BJ (cell line): ENCODE data around the gene NKX2-8. TPM values are rescaled to one million over a fixed set of nuclear protein-coding genes. Genes with fewer than 3 reads are reported as not detected.
A peak's percentile ranks its signal among the peaks of the same experiment; 100 is the strongest.

ENCODE experiments used
- CTCF ChIA-PET: fragments of 350-600 bp; formaldehyde crosslinking; extraction: SDS; loops from one replicate; lab custom pipeline; 2021; ENCODE audit warnings: antibody characterized with exemption, inconsistent platforms; lab: Yijun Ruan, JAX
- POLR2A ChIA-PET: fragments of 300-600 bp; sonication (Branson Sonifier 250); formaldehyde crosslinking; extraction: SDS; loops from one replicate; lab custom pipeline; 2021; ENCODE audit warnings: antibody characterized with exemption; lab: Charles Lee
- DNase-seq: peaks from one replicate; pipeline ENCODE4 v3.0.0-alpha.2; 2011; ENCODE audit warnings: low read depth
- H3K27me3 ChIP-seq: 2 replicates; pipeline ENCODE4 v1.6.0; 2011; ENCODE audit warnings: low read length; ENCODE audit not compliant: control insufficient read depth, insufficient read depth
- H3K36me3 ChIP-seq: 2 replicates; pipeline ENCODE4 v1.5.1; 2011; ENCODE audit warnings: low read length; ENCODE audit not compliant: control insufficient read depth, insufficient read depth
- H3K4me3 ChIP-seq: 2 replicates; pipeline ENCODE4 v1.5.1; 2011; ENCODE audit warnings: low read depth, mild to moderate bottlenecking, control low read depth, low read length
- CTCF ChIP-seq: IDR thresholded peaks from 2 replicates; pipeline ENCODE4 v1.5.1; 2011; ENCODE audit warnings: low read depth, mild to moderate bottlenecking, control low read depth, inconsistent platforms, low read length, moderate library complexity; ENCODE audit not compliant: insufficient read depth
- polyA minus RNA-seq: library from RNA; depleted of rRNA, polyadenylated mRNA; stranded (reverse); fragments of >200 nt; gene quantifications from 2 replicates; pipeline ENCODE4 v1.2.3, GENCODE V29; 2011; rRNA and poly(A)+ RNA removed
- polyA plus RNA-seq: library from polyadenylated mRNA; depleted of rRNA; stranded (reverse); fragments of >200 nt; gene quantifications from 2 replicates; pipeline ENCODE4 v1.2.3, GENCODE V29; 2011; rRNA removed

Gene NKX2-8
- polyA plus RNA-seq: not detected in 2 replicates
- not detected in 2 replicates for polyA minus RNA-seq

GRCh38 chr14:36582011-36582873, at the start of gene NKX2-8:
TSS of gene NKX2-8 (minus strand) at chr14:36582614. CDS start at chr14:36582389, 225 bp downstream.
- Histone ChIP-seq H3K27me3 (peaks cover 41% of the 10 kb centered on the region), H3K4me3 (peak within 1 kb of the TSS; percentile 43), H3K36me3 (no peaks in the 10 kb centered on the region)
- ChIA-PET POLR2A (no interaction called here), CTCF (no interaction called here)
- no peak for TF ChIP-seq CTCF
- DNase-seq: no peak

- H3K4me3 ChIP-seq: no peak overlapping the region
- H3K36me3 ChIP-seq: no peaks in the 10 kb centered on the region
- no peaks in the 10 kb centered on the region for H3K27me3 ChIP-seq
- no peak for DNase-seq
- ChIA-PET CTCF (no interaction called here), POLR2A (no interaction called here)
- TF ChIP-seq CTCF: no peak
Observed at GRCh38 chr14:36627981-36628380, 45.6 kb upstream of the NKX2-8 start.

GRCh38 chr14:36626151-36626550, 43.7 kb upstream of the NKX2-8 start:
- Histone ChIP-seq H3K4me3 (no peak overlapping the region), H3K36me3 (no peaks in the 10 kb centered on the region), H3K27me3 (no peaks in the 10 kb centered on the region)
- TF ChIP-seq CTCF: no peak
- CTCF ChIA-PET: interaction anchor here (0.7 to 1.1 kb wide), 3 partner anchors 15 to 70 kb away, joined by 3 read pairs; no protein-coding TSS in a partner anchor
- POLR2A ChIA-PET: interaction anchor here (0.6 kb wide), 1 partner anchor 306 kb away, joined by 3 read pairs; no protein-coding TSS in a partner anchor
- no peak for DNase-seq

GRCh38 chr14:36625436-36625835, 43.0 kb upstream of the NKX2-8 start:
- no peak for TF ChIP-seq CTCF
- H3K4me3 ChIP-seq: no peak overlapping the region
- DNase-seq: no peak
- CTCF ChIA-PET: interaction anchor here (1.1 kb wide), 1 partner anchor 70 kb away, joined by 3 read pairs; no protein-coding TSS in a partner anchor
- H3K36me3 ChIP-seq: no peaks in the 10 kb centered on the region
- no peaks in the 10 kb centered on the region for H3K27me3 ChIP-seq
- POLR2A ChIA-PET: interaction anchor here (0.6 kb wide), 1 partner anchor 306 kb away, joined by 3 read pairs; no protein-coding TSS in a partner anchor

- Histone ChIP-seq H3K36me3 (no peaks in the 10 kb centered on the region), H3K27me3 (no peaks in the 10 kb centered on the region), H3K4me3 (no peak overlapping the region)
- POLR2A ChIA-PET: interaction anchor here (0.6 kb wide), 1 partner anchor 8 kb away, joined by 9 read pairs; no protein-coding TSS in a partner anchor
- CTCF ChIA-PET: interaction anchor here (1.1 kb wide), 1 partner anchor 69 kb away, joined by 3 read pairs; no protein-coding TSS in a partner anchor
- no peak for DNase-seq
- TF ChIP-seq CTCF: no peak
Observed at GRCh38 chr14:36625014-36625413, 42.6 kb upstream of the NKX2-8 start.
